Measurements from ENCODE around the gene ZNF599. TPM values are rescaled to one million over a fixed set of nuclear protein-coding genes. Genes with fewer than 3 reads are reported as not detected.

Gene ZNF599
- polyA plus RNA-seq, 3 donors = 13.1 to 17.4 (median 13.1) TPM

DNA sequence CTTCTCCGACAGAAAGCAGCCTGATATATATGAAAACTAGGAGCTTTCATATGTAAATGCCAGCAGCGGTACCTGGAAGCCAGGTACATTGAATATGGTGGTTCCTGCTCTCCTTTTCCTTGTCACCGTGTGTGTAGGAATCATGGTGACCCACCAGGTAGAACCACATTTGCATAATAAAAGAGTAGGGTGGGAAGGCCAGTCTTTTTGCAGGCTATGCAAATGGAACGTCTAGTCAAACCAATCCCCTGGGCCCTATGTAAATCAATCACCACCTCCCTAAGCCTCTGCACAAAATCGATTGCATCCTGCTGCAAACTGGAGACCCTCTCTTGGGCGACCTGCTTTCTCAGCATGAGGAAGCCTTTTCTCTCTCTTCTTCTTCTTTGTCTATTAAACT lies 61.1 kb downstream of the ZNF599 start:
- no peak for DNase-seq (ENCODE audit: extremely low read depth in 1 of 11, low read depth in 9 of 11, low spot score in 4 of 11)

Other genes starting within 250 kb of the ZNF599 start
- gene SCGB2B2, start 96.1 kb downstream of the ZNF599 start, polyA plus RNA-seq (ENCODE audit: insufficient read length in 3 of 3) = 1 to 10 TPM; 1.1 to 1.5 (median 1.4) TPM
- 10 to 100 TPM; 70.4 to 89.1 (median 88.1) TPM for gene ZNF302, start 95.5 kb downstream of the ZNF599 start, polyA plus RNA-seq (ENCODE audit: insufficient read length in 3 of 3)
- 10 to 100 TPM; 22.6 to 26.0 (median 25.8) TPM for gene ZNF181, start 39.0 kb downstream of the ZNF599 start, polyA plus RNA-seq (ENCODE audit: insufficient read length in 3 of 3)
- 1 to 10 TPM; 6.4 to 7.0 (median 6.7) TPM for gene ZNF30, start 153.7 kb upstream of the ZNF599 start, polyA plus RNA-seq (ENCODE audit: insufficient read length in 3 of 3)
- 1 to 10 TPM; 5.3 to 7.2 (median 5.6) TPM for gene ZNF792, start 191.0 kb upstream of the ZNF599 start, polyA plus RNA-seq (ENCODE audit: insufficient read length in 3 of 3)
- 10 to 100 TPM; 48.1 to 77.3 (median 59.5) TPM for gene GRAMD1A, start 227.1 kb upstream of the ZNF599 start, polyA plus RNA-seq (ENCODE audit: insufficient read length in 3 of 3)